Small intestine (tissue), 7 donors: ENCODE measurements around the gene SLAMF9. TPM values are rescaled to one million over a fixed set of nuclear protein-coding genes. Genes with fewer than 3 reads are reported as not detected.

Experiments used
- DNase-seq, 2 donors: peaks; one replicate each; pipeline versions ENCODE4 v3.0.0 to v3.0.0-alpha.2; 2013
- FAIRE-seq: peaks from 2 replicates; lab custom pipeline; 2012; peaks lifted over from hg19 to GRCh38; lab: Jason Lieb, UNC
- H3K27ac ChIP-seq, 3 donors: one replicate each; pipeline ENCODE4 v1.5.1; 2013; ENCODE audit warnings: low read length in 2 of 3, mild to moderate bottlenecking in 2 of 3, control low read depth in 1 of 3, inconsistent platforms in 1 of 3, low read depth in 1 of 3, moderate library complexity in 1 of 3
- H3K27me3 ChIP-seq, 3 donors: one replicate each; pipeline ENCODE4 v1.6.1; 2013; ENCODE audit warnings: low read length in 3 of 3, inconsistent platforms in 1 of 3; ENCODE audit not compliant: control insufficient read depth in 3 of 3, insufficient read depth in 3 of 3
- H3K36me3 ChIP-seq, 3 donors: one replicate each; pipeline ENCODE4 v1.6.1; 2013; ENCODE audit warnings: low read length in 3 of 3, inconsistent platforms in 1 of 3, low read depth in 1 of 3, mild to moderate bottlenecking in 1 of 3, moderate library complexity in 1 of 3; ENCODE audit not compliant: control insufficient read depth in 3 of 3, insufficient read depth in 2 of 3
- H3K4me1 ChIP-seq, 3 donors: one replicate each; pipeline ENCODE4 v1.6.1; 2013; ENCODE audit warnings: low read length in 2 of 3, inconsistent platforms in 1 of 3, low read depth in 1 of 3, mild to moderate bottlenecking in 1 of 3, moderate library complexity in 1 of 3; ENCODE audit not compliant: control insufficient read depth in 3 of 3, insufficient read depth in 2 of 3
- H3K4me3 ChIP-seq, 3 donors: one replicate each; pipeline ENCODE4 v1.5.1; 2013; ENCODE audit warnings: low read length in 3 of 3, control low read depth in 1 of 3, inconsistent platforms in 1 of 3, low read depth in 1 of 3, mild to moderate bottlenecking in 1 of 3, moderate library complexity in 1 of 3
- H3K9me3 ChIP-seq, 2 donors: one replicate each; pipeline ENCODE4 v1.6.1; 2013; ENCODE audit warnings: low read depth in 1 of 2, low read length in 1 of 2; ENCODE audit not compliant: control insufficient read depth in 2 of 2, insufficient read depth in 1 of 2
- WGBS, 3 donors: extraction: QIAGEN DNeasy Blood & Tissue Kit; methylation state at CpG; one replicate each; pipeline ENCODE4 v1.1.7; 2013; 5-methylcytosine and 5-hydroxymethylcytosine counted together
- polyA plus RNA-seq, 4 donors: library from polyadenylated mRNA; stranded (reverse) in 3 of 4; unstranded in 1 of 4; fragments of 200-250 nt in 3 of 4; fragments of 120-200 nt in 1 of 4; gene quantifications; one replicate each; pipeline versions ENCODE4 v1.2.1 to v1.2.3, GENCODE V29; 2013
- donor health status: healthy with polysubstance abuse.
- donor health status: control.
- donor health status: control.
- donor health status: Bipolar disorder and iron deficiency.
- donor health status: healthy.

SLAMF9 gene
- polyA plus RNA-seq, 4 donors = 0.12 TPM; not detected in 3

GRCh38 chr1:159943278-159943640 lies 10.8 kb downstream of the SLAMF9 start:
- Histone ChIP-seq H3K36me3 (peaks cover 0 to 45% (median 0%) of the 10 kb centered on the region in 3 donors), H3K27me3 (no peaks in the 10 kb centered on the region), H3K27ac (peak overlapping the region in 1 of 3 donors; percentile 97), H3K9me3 (no peaks in the 10 kb centered on the region), H3K4me3 (peak overlapping the region in 1 of 3 donors; percentile 64), H3K4me1 (peaks cover 5 to 66% (median 9%) of the 10 kb centered on the region in 3 donors)
- WGBS, 3 donors = 86 to 95% (median 90%) methylated on average over 5 of the region's 5 CpGs
- FAIRE-seq = no peak
- no peak for DNase-seq

- Histone ChIP-seq H3K27ac (peak overlapping the region in 1 of 3 donors; percentile 97), H3K27me3 (no peaks in the 10 kb centered on the region), H3K36me3 (peaks cover 0 to 49% (median 0%) of the 10 kb centered on the region in 3 donors), H3K4me3 (peak overlapping the region in 1 of 3 donors; percentile 64), H3K4me1 (peaks cover 7 to 69% (median 9%) of the 10 kb centered on the region in 3 donors), H3K9me3 (no peaks in the 10 kb centered on the region)
- FAIRE-seq (no peak), DNase-seq (no peak)
- 88 to 96% (median 89%) methylated on average over 15 of the region's 15 CpGs for WGBS, 3 donors
These were observed 11.3 kb downstream of the SLAMF9 start for GRCh38 chr1:159942632-159943277.

- H3K4me1 ChIP-seq = peaks cover 8 to 77% (median 13%) of the 10 kb centered on the region in 3 donors
- H3K27ac ChIP-seq = peak overlapping the region in 1 of 3 donors; percentile 97
- no peaks in the 10 kb centered on the region for H3K9me3 ChIP-seq
- peaks cover 0 to 54% (median 0%) of the 10 kb centered on the region in 3 donors for H3K36me3 ChIP-seq
- no peaks in the 10 kb centered on the region for H3K27me3 ChIP-seq
- H3K4me3 ChIP-seq = peak overlapping the region in 1 of 3 donors; percentile 64
- FAIRE-seq = no peak
- DNase-seq = no peak
- WGBS, 3 donors = 70 to 74% (median 73%) methylated on average over 14 to 15 of the region's 15 CpGs
These were observed 12.2 kb downstream of the SLAMF9 start for GRCh38 chr1:159941591-159942560.

- WGBS, 3 donors = 82 to 85% (median 83%) methylated on average over 5 of the region's 5 CpGs
- H3K36me3 ChIP-seq = peaks cover 0 to 61% (median 0%) of the 10 kb centered on the region in 3 donors
- H3K4me1 ChIP-seq = peaks cover 12 to 79% (median 17%) of the 10 kb centered on the region in 3 donors
- peak in 1 of 2 donors; percentile 41 for DNase-seq
- H3K9me3 ChIP-seq = no peaks in the 10 kb centered on the region
- no peak for FAIRE-seq
- H3K4me3 ChIP-seq = peak overlapping the region in 1 of 3 donors; percentile 64
- no peaks in the 10 kb centered on the region for H3K27me3 ChIP-seq
- H3K27ac ChIP-seq = peak overlapping the region in 1 of 3 donors; percentile 97
These were observed 12.9 kb downstream of the SLAMF9 start for GRCh38 chr1:159941141-159941540.

GRCh38 chr1:159940006-159940620 lies 13.9 kb downstream of the SLAMF9 start:
- Histone ChIP-seq H3K36me3 (peaks cover 0 to 71% (median 0%) of the 10 kb centered on the region in 3 donors), H3K4me1 (peaks cover 10 to 87% (median 19%) of the 10 kb centered on the region in 3 donors), H3K27ac (peak overlapping the region in 2 of 3 donors; percentile 97), H3K27me3 (no peaks in the 10 kb centered on the region), H3K9me3 (no peaks in the 10 kb centered on the region), H3K4me3 (peak overlapping the region in 1 of 3 donors; percentile 3)
- FAIRE-seq = no peak
- DNase-seq = peak in 1 of 2 donors; percentile 55
- 89 to 93% (median 92%) methylated on average over 11 of the region's 11 CpGs for WGBS, 3 donors

- Histone ChIP-seq H3K27ac (peak overlapping the region in 2 of 3 donors; percentile 97), H3K36me3 (peaks cover 0 to 75% (median 0%) of the 10 kb centered on the region in 3 donors), H3K27me3 (no peaks in the 10 kb centered on the region), H3K9me3 (no peaks in the 10 kb centered on the region), H3K4me1 (peaks cover 10 to 86% (median 19%) of the 10 kb centered on the region in 3 donors), H3K4me3 (no peak overlapping the region)
- FAIRE-seq (no peak), DNase-seq (peak; percentile 77 to 80)
- 8 to 63% (median 36%) methylated on average over 3 of the region's 3 CpGs for WGBS, 3 donors
These were observed 14.4 kb downstream of the SLAMF9 start for GRCh38 chr1:159939678-159940002.

- H3K4me1 ChIP-seq = peaks cover 10 to 82% (median 19%) of the 10 kb centered on the region in 3 donors
- no peaks in the 10 kb centered on the region for H3K9me3 ChIP-seq
- H3K36me3 ChIP-seq = peaks cover 0 to 79% (median 0%) of the 10 kb centered on the region in 3 donors
- WGBS, 3 donors = 62 to 80% (median 68%) methylated on average over 6 of the region's 6 CpGs
- DNase-seq (no peak), FAIRE-seq (no peak)
- peak overlapping the region in 2 of 3 donors; percentile 97 for H3K27ac ChIP-seq
- H3K4me3 ChIP-seq = no peak overlapping the region
- no peaks in the 10 kb centered on the region for H3K27me3 ChIP-seq
These were observed 14.9 kb downstream of the SLAMF9 start for GRCh38 chr1:159938905-159939677.
